ENCODE measurements around the gene CDK14.

DNA sequence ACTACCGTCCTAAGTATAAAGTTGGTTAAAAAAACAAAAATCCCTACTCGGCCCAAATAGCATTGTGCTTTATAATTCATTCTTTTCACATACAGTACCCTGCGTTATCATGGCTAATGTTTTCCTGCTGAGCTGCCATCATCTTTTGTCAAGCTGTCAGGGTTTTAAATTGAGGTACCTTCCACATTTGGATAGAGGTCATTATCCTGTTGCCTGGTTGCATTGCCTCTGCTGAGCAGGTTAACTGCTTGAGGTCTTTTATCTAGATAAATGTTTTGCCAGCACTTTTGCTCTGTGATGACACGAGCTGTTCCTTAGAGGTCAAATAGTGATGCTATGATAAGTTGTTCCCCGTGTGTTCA, 573.7 kb downstream of the CDK14 start:
- TF ChIP-seq, protein P1, sequence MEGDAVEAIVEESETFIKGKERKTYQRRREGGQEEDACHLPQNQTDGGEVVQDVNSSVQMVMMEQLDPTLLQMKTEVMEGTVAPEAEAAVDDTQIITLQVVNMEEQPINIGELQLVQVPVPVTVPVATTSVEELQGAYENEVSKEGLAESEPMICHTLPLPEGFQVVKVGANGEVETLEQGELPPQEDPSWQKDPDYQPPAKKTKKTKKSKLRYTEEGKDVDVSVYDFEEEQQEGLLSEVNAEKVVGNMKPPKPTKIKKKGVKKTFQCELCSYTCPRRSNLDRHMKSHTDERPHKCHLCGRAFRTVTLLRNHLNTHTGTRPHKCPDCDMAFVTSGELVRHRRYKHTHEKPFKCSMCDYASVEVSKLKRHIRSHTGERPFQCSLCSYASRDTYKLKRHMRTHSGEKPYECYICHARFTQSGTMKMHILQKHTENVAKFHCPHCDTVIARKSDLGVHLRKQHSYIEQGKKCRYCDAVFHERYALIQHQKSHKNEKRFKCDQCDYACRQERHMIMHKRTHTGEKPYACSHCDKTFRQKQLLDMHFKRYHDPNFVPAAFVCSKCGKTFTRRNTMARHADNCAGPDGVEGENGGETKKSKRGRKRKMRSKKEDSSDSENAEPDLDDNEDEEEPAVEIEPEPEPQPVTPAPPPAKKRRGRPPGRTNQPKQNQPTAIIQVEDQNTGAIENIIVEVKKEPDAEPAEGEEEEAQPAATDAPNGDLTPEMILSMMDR (IDR thresholded peaks at IDR 0.05; ENCODE audit: extremely low read depth in 1 of 2, insufficient read depth in 1 of 2, low read depth in 1 of 2, low read length in 2 of 2) = no peak
- no peak for TF ChIP-seq POLR2A (IDR thresholded peaks at IDR 0.05; ENCODE audit: low read depth, low read length)
- no peak for TF ChIP-seq POLR2AphosphoS5 (IDR thresholded peaks at IDR 0.05; ENCODE audit: insufficient read depth, low read depth, low read length)
- no peak for TF ChIP-seq EZH2 (IDR thresholded peaks at IDR 0.05; ENCODE audit: borderline replicate concordance, low read depth, low read length, severe bottlenecking)
- TF ChIP-seq GATA2 (IDR thresholded peaks at IDR 0.05; ENCODE audit: insufficient read depth, insufficient read length, low read depth, low read length) = no peak
- TF ChIP-seq MYC (IDR thresholded peaks at IDR 0.05; ENCODE audit: low read depth, low read length) = no peak
- TF ChIP-seq, protein P2, sequence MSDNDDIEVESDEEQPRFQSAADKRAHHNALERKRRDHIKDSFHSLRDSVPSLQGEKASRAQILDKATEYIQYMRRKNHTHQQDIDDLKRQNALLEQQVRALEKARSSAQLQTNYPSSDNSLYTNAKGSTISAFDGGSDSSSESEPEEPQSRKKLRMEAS (IDR thresholded peaks at IDR 0.05; ENCODE audit: insufficient read depth, insufficient read length) = no peak
- no peak for TF ChIP-seq FOS (IDR thresholded peaks at IDR 0.05; ENCODE audit: borderline replicate concordance, insufficient read depth, low read length)
- no peak for TF ChIP-seq JUN (IDR thresholded peaks at IDR 0.05; ENCODE audit: borderline replicate concordance, insufficient read depth, insufficient read length, low read depth)
